Germinal center (tissue), 1 donor: ENCODE measurements around the gene SEC23A.
"Not testable (repeated sequence)": the region's sequence is repeated elsewhere in the genome, so short reads cannot be mapped to it uniquely, and the experiment has no call there.

Source experiments
- DNase-seq: peaks from one replicate; pipeline ENCODE4 v3.0.0; 2012; ENCODE audit warnings: mixed read lengths, low spot score

SEC23A gene

DNA sequence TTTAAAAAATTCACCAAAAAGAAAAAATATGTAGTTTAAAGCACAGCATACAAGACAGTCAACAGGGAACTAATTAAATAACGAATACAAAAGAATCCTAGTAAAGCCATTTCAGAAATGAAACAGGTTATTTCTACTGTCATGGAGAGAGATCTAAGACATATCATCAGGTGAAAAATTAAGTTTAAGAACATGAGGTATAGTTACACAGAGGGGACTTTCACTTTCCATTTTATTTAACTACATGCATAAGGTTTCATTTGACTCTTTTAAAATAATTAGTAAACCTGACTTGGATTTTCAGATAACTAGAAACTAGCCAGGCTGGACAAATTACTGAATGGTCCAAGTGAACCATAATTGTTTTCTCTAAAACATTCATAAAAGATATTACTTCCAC is 11.3 kb downstream of the SEC23A start:
- no peak for DNase-seq

DNA sequence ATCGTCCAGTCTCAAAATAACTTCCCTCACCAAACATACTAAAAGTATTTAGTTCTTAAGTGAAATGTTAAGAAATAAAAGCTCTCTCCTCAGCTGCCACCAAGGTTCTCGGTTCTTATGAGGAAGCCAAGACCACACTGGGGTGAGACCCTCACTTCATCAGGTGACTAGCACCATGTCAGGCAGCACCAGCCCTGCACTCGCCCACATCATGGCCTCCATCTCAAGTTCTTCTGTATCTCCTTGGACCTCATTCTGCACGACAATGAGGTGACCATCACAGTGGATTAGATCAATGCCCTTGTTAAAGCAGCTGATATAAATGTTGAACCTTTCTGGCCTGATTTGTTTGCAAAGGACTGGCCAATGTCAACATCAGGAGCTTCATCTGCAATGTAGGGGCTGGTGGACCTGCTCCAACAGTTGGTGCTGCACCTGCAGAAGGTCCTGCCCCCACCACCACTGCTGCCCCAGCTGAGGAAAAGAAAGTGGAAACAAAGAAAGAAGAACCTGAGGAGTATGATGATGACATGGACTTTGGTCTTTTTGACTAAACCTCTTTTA is 12.4 kb downstream of the SEC23A start:
- no peak for DNase-seq

DNA sequence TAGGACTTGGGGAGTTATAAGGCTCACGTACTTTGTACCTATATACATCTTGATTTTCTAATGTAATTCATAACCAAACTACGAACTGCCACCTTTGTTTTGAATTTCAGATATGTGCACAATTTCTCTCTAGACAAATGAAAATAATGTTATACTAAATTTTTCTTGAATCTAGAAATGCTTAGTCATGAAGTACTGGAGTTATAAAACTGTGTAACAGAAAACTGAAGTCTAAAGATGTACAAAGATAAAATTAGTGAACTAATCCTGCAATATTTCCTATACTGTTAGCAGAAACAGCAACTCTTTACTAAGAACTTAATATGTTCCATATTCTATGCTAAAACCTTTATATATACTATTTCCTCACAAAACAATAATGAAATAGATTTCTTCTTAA is 15.5 kb downstream of the SEC23A start:
- no peak for DNase-seq

DNA sequence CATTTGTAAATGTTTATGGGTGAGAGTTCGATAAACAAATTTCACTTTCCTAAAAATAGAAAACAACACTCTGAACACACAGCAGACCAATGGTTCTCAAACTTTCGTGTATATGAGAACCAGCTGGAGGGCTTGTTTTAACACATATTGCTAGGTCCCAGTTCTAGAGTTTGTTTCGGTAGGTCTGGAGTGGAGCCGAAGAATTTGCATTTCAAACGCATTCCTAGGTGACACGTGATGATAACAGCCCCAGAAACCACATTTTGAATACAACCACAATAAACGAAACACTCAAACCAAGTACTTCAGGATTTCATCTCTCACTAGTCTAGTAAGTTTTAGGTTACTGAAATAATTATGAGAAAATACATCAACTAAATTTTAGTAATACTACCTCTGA is 17.1 kb downstream of the SEC23A start:
- no peak for DNase-seq

DNA sequence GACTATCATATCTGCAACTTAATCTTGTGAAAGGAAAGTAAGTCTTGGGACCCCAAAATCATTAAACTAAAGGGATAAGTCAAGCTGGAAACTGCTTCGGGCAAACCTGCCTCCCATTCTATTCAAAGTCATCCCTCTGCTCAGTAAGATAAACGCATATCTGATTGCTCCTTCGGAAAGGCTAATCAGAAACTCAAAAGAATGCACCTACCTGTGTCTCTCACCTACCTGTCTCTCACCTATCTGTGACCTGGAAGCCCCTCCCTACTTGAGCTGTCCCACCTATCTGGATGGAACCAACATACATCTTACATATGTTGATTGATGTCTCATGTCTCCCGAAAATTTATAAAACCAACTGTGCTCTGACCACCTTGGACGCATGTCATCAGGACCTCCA is 19.9 kb downstream of the SEC23A start:
- DNase-seq: no peak

DNA sequence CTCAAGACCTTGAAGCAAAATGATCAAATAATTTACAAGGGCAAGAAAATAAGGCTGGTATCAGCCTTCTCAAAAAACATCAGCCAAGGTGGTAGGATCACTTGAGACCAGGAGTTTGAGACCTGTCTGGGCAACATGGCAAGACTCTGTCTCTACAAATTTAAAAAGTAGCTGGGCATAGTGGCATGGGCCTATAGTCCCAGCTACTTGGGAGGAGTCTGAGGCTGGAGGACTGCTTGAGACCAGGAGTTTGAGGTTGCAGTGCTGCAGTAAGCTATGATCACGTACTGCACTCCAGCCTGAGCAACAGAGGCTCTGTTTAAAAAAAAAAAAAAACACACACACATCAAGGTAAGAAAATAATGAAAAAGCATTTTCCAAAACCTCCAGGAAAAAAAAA is 22.1 kb downstream of the SEC23A start:
- no peak for DNase-seq

DNA sequence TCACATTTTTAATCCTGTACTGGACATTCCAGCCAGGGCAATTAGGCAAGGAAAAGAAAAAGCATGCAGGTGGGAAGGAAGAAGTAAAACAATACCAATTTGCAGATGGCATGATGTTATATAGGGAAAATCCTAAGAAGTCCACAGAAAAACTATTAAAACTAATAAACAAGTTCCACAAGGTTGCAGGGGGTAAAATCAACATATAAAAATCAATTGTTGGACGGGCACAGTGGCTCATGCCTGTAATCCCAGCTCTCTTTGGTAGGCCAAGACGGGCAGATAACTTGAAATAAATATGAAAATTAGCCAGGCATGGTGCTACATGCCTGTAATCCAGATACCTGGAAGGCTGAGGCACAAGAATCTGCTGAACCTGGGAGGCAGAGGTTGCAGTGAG is 31.9 kb downstream of the SEC23A start:
- no peak for DNase-seq

DNA sequence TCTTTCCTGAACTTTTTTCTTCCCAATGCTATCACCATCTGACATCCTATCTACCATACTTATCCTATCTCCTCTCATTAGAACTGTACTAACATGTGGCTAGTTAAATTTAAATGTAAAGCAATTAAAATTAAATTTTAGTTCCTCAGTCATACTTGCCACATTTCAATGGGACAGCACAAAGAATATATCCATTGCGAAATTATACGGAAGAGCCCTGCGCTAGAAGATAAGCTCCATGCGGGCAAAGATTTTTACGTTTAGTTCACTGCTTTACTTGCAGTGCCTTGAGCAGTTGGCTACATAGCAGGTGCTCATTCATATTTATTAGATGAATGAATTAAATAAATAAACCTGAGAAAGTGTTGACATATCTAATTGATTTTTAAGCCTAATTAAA is 33.1 kb downstream of the SEC23A start:
- no peak for DNase-seq

DNA sequence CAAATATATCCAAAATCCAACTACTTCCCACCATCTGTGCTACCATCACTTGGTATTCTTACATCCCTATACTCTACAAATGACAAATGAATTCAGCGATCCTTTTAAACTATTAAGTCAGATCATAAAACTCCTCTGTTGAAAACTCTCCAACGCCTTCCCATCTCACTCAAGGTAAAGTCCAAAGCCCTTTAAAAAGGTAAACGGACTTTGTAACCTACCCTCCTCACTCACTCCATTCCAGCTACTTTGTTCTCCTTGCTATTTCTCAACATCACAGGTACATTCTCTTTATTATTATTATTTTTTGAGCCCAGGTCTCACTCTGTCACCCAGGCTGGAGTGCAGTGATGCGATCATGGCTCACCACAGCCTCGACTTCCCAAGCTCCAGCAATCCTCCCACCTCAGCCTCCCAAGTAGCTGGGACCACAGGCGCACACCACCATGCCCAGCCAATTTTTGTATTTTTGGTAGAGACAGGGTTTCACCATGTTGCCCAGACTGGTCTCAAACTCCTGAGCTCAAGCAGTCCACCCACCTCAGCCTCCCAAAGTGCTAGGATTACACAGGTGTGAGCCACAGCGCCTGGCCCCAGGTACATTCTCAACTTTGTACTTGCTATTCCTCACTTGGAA is 33.7 kb downstream of the SEC23A start:
- DNase-seq: not testable (repeated sequence)

DNA sequence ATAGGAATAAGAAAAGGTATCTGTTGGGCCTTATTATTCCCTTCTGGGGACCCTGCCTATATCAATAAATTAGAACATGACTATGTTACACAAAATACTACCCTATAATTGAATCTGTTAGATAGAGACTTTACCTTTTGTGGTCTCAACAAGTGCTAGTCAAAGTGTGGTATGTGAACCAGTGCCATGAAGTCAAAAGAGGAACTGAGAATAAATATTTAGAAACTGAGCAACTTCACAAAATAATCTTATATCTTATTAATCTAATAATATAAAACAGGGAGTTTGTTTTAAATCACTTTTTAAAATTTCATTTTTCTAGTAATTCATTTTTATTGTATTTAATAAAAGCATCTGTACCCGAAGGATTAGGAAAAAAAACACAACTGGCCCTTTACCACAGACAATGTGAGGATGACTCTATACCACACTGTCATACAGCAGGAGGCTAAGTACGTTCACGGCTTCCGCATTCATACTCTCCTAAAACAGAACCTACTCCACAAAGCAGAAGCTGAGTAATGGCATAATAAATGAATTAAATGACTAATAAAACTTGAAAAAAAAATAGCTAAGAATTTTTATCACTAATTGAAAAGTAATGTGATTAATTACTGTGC is 42.1 kb downstream of the SEC23A start:
- DNase-seq: peak; percentile 50

DNA sequence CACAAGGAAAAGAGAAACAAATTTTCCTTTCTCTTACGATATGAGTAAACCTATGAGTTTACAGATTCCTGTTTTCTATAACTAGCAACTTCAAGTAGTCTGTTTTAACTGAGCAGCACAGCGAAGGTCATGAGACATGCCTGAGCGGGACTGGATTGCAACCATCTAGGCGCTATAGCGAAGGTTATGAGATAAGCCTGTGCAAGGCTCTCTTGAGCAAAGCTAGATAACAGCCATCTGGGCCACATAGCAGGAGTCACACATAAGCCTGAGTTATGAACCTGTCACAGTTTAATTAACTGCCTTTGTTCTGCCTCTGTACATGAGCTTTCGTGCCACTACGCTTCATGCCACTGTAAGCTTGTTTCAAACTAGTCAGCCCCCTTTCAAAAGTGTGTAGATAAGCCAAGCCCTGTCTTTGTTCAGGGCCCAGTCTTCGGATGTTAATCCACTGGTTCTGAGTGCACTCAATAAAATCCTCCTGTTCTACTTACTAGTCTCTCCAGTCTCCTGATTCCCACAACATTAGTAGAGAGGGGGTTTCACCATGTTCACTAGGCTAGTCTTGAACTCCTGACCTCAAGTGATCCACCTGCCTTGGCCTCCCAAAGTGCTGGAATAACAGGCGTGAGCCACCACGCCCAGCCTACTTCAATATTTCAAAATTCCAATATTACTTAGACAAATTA is 47.1 kb downstream of the SEC23A start:
- DNase-seq: no peak

DNA sequence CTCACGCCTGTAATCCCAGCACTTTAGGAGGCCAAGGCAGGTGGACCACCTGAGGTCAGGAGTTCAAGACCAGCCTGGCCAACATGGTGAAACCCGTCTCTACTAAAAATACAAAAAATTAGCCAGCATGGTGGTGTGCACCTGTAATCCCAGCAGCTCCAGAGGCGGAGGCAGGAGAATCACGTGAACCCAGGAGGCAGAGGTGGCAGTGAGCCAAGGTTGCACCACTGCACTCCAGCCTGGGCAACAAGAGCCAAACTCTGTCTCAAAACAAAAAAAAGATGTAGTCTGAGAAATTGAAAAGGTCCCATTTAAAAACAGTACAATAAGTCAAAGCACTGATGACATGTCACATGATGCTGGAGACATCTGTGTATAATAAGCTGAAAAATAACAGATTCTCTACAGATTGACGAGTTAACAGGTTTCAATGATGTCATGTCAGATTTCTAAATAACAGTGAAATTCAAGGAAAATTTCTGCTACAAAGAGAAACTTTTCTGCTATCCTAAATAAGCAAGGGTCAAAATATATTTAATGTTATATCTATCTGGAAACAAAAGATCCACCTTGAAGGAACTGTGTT is 50.1 kb downstream of the SEC23A start:
- not testable (repeated sequence) for DNase-seq

DNA sequence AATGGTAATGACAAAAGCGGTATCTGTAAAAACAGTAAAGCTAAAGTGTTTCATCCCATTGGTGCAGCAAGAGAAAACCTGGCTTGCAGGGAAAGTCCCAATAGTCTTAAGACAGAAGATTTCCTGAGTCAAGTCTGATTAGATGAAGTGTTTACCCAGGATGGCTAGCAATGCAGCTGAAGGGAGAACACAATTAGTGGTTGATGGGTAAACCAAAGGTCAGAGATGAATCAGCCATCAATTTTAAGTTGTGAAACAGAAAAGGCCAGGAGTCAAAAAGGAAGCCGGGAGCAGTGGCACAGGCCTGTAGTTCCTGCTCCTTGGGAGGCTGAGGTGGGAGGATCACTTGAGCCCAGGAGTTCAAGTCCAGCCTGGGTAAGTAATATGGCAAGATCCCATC is 52.6 kb downstream of the SEC23A start:
- no peak for DNase-seq

DNA sequence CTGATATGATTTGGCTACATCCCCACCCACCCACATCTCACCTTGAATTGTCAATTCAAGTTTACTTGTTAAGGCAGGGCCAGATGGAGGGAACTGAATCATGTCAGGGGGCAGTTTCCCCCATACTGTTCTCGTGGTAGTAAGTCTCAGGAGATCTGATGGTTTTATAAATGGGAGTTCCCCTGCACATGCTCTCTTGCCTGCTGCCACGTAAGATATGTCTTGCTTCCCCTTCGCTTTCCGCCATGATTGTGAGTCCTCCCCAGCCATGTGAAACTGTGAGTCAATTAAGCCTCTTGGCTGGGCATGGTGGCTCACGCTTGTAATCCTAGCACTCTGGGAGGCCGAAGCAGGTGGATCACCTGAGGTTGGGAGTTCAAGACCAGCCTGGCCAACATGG is 57.1 kb downstream of the SEC23A start:
- not testable (repeated sequence) for DNase-seq

DNA sequence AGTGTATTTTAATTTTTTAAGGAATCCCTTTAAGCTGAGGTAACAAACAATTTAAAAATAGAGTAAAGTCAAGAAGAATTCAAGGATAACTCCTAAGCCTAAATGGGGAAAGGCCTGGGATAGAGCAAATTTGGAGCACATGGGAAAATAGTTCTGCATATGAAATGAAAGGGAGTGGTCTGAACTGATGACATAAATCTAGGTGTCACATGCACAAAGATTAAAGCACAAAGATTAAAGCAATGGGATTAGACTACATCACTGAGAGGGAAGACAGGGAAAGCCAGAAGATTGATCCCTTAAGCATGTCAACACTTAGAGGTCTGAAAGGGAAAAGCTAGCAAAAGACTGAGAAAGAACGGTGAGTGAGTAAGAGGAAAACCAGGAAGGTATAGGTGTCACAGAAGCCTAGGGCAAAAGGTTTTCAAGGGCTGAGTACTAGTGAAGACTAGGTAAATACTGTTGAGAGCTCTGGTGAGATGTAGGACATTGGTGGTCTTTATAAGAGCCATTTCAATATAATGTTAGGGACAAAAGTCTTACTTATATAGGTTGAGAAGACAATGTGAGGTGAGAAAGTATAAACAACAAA is 59.6 kb downstream of the SEC23A start:
- DNase-seq: no peak

DNA sequence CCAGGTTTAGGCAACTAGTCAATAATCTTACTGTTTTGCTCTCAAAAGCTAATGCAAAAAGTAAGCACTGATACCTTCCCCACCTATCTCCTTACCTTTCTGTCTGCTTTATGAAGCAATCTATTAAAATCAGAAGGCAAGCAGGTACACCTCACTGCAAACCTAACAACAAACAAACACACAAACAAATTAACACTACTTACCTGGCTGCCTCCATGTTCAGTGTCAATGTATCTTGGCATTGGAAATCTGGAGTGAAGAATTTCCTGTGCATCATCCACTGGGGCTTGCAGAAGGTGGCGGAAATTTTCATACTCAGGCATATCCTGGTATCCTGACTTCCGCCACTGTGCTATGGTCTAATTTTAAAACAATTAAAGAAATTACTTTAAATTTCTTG is 62.5 kb downstream of the SEC23A start:
- no peak for DNase-seq

DNA sequence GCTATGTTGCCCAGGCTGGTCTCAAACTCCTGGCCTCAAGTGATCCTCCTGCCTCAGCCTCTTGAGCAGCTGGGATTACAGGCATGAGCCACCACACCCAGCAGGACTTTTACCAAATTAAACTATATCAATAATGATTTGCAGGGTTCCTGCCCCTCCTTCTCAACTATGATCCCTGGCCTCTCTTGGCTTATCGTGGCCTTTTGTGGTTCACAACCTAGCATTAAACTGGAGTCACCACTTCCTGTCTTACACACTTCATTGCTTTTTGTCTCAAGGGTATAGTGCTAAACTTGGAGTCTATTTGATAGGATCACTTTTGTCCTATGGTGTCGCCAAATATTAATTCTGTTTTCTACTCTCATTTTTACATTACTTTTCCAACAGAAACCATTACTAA is 64.5 kb downstream of the SEC23A start:
- DNase-seq: no peak

DNA sequence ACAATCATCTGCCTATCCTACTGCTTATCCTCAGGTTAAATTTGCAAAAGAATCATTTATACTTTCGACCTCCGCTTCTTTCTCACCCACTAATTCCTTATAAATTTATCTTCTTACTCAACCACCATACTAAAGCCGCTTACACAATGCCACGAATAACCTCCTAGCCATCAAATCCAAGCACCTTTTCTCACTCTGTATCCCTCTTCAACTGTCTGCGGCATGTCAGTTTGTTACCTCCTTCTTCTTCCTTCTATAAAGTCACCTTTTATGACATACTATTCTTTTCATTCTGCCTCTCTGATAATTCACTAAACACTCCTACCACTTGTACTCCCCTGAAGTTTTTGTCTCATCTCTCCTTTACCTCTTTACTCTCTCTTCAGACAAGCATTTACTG is 66.3 kb downstream of the SEC23A start:
- no peak for DNase-seq

DNA sequence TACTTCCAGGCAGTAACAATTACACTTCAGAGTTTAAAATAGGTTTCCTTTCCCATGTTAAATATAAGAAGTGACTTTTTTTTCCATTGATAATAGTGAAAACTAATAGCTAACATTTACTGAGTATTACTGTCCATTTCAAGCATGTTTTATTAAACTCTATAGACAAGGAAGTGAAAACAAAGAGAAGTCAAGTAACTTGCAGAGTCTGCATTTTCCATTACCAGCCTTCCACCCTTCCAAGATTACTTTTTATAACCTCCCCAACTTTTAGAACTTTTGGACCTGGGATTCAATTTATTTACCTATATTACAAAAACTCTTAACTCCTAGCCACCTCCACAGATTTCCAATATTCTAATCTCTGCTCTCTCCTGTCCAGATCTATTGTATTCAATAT is 67.7 kb downstream of the SEC23A start:
- DNase-seq: no peak

DNA sequence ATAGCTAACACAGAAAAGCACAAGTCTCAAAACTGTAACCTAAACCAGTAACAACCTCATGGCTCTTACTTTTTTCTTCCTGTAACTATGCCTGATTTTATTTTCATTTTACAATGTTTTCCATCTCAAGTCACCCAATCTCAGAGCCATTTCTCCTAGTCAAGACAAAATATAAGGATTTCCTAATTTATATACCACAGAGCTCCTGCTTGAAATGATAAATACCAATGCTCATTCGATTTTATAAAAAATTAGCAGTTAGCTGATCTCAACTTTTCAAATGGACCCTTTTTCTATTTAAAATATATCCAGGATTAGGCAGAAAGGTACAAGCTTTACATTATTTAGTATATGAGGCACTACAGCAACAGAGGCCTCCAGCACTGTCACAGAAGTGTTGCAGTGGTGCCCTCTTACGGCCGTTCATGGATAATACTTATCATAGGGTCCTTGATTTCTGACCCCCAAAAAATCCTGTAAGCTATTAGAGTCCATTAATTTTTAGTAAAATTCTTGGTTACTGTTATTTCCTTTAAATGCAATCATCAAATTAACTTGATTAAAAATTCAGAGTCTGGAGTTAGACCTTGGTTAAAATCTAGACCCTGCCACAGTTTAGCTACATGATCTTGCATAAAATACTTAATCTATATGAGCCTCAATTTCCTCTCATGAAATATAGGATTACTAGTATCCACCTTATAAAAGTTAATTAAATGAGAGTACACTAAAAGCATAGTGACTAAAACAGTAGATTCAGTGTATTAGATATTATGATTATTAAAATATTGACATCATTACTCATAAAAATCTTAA is 68.3 kb downstream of the SEC23A start:
- no peak for DNase-seq

DNA sequence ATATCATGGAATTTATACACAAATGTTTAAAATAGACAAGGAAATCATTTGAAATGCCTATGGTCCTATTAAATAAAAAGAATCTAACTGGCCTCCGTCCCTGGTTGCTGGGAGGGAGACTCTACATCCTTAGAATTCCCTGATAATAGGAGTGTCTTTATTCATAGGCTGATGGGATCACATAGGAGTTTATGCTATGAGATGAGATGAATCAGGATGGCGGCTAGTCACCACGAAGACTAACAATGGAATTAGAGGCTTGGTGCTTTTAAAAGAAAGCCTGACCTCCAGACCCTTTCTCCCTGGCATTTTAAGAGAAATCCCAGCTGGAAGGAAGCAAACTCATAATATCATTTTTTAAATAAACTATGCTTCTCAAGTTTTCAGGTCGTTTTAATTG is 69.7 kb downstream of the SEC23A start:
- no peak for DNase-seq

DNA sequence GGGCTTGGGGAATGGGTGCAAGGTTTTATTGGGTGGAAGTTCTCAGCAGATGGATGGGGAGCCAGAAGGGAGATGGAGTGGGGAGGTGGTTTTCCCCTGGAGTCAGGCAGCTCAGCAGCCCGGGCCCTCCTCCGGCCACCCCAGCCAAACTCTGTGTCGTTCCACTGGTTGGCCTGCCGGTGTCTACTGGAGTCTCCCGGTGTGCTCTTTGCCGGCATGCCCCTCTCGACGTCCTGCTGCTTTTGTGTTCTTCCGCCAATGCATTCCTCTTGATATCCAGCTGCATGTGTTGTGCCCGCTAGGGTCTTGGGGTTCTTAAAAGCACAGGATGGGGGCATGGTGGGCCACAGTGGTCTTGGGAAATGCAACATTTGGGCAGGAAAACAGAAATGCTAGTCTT is 72.8 kb downstream of the SEC23A start:
- DNase-seq: no peak
